ENCODE data around the gene PADI3. TPM values are rescaled to one million over a fixed set of nuclear protein-coding genes. Genes with fewer than 3 reads are reported as not detected.

The PADI3 gene
- total and polyA plus RNA-seq, 2 of the 13 experiments (the other 11 are each of a cell fraction or from before 2014, with no cell fraction given) = not detected

DNA sequence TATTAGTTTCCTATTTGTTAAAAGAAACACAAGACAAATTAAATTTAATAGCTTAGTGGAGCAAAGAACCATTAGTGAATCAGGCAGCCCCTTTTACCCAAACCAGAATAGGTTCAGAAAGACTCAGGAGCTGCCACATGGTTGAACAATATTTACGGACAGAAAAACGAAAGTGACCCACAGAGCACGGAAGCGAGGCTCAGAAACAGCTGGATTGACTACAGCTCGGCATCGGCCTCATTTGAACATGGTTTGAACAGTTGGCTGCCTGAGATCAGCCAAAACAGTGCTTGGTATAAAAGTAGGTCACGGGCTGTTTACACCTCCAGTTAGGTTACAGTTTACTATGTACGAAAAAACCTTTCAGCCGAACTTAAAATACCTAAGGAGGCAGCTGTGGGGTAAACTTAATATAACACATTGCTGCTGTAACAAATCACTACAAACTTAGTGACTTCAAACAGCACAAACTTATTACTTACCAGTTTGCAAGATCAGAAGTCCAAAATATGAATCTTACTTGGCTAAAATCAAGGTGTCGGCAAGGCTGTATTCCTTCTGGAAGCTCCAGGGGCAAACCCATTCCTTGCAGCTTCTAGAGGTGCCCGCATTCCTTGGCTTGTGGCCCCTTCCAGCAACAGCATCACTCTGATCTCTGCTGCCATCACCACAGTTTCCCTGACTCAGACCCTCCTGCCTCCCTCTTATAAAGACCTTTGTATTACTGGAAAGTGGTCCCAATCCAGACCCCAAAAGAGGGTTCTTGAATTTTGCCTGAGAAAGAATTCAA, 70.9 kb downstream of the PADI3 start:
- no peak overlapping the region for H3K9ac ChIP-seq (ENCODE audit: insufficient read depth, low read depth, low read length)
- peaks cover 1 to 14% of the 10 kb centered on the region in 2 experiments; a peak in 3 of 5 replicates for H3K27me3 ChIP-seq (ENCODE audit: control insufficient read depth in 1 of 2, insufficient read depth in 2 of 2, low read length in 2 of 2)
- H3K4me1 ChIP-seq (ENCODE audit: insufficient read depth, low read length) = no peaks in the 10 kb centered on the region
- H3K9me3 ChIP-seq (ENCODE audit: low read length) = peaks cover 7% of the 10 kb centered on the region; the same call in 1 of the 2 replicates
- H4K20me1 ChIP-seq (ENCODE audit: insufficient read depth, low read length) = no peaks in the 10 kb centered on the region
- peak overlapping the region; percentile 56 for H3K4me2 ChIP-seq (ENCODE audit: low read depth, low read length)
- BruUV-seq (replicated peaks) = no TSS peak
- TF ChIP-seq ZNF234 (CRISPR knock-in tag; conservative IDR thresholded peaks at IDR 0.05) = no peak
- no peak for TF ChIP-seq ZBTB4 (CRISPR knock-in tag; IDR thresholded peaks at IDR 0.05; ENCODE audit: borderline replicate concordance)
- TF ChIP-seq HIVEP1 (CRISPR knock-in tag; IDR thresholded peaks at IDR 0.05) = no peak
- TF ChIP-seq, protein P1, sequence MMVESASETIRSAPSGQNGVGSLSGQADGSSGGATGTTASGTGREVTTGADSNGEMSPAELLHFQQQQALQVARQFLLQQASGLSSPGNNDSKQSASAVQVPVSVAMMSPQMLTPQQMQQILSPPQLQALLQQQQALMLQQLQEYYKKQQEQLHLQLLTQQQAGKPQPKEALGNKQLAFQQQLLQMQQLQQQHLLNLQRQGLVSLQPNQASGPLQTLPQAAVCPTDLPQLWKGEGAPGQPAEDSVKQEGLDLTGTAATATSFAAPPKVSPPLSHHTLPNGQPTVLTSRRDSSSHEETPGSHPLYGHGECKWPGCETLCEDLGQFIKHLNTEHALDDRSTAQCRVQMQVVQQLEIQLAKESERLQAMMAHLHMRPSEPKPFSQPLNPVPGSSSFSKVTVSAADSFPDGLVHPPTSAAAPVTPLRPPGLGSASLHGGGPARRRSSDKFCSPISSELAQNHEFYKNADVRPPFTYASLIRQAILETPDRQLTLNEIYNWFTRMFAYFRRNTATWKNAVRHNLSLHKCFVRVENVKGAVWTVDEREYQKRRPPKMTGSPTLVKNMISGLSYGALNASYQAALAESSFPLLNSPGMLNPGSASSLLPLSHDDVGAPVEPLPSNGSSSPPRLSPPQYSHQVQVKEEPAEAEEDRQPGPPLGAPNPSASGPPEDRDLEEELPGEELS (CRISPR knock-in tag; IDR thresholded peaks at IDR 0.05) = no peak
- TF ChIP-seq ZFX (CRISPR knock-in tag; IDR thresholded peaks at IDR 0.05; ENCODE audit: low read depth) = no peak
- no peak for TF ChIP-seq CTCF (CRISPR knock-in tag; IDR thresholded peaks at IDR 0.05)
- TF ChIP-seq REXO4 (CRISPR knock-in tag; IDR thresholded peaks at IDR 0.05; ENCODE audit: borderline replicate concordance) = no peak
- no peak for TF ChIP-seq HNF4A (CRISPR knock-in tag; IDR thresholded peaks at IDR 0.05)
- TF ChIP-seq CHD2 (IDR thresholded peaks at IDR 0.05; ENCODE audit: low read depth, low read length) = no peak
- no peak for TF ChIP-seq ZNF337 (CRISPR knock-in tag; IDR thresholded peaks at IDR 0.05; ENCODE audit: borderline replicate concordance, low read depth)
- TF ChIP-seq FOXM1 (CRISPR knock-in tag; IDR thresholded peaks at IDR 0.05) = no peak
- no peak for TF ChIP-seq ZNF605 (CRISPR knock-in tag; IDR thresholded peaks at IDR 0.05)
- TF ChIP-seq CBX5 (CRISPR knock-in tag; IDR thresholded peaks at IDR 0.05; ENCODE audit: borderline replicate concordance) = no peak
- no peak for TF ChIP-seq GPN1 (CRISPR knock-in tag; IDR thresholded peaks at IDR 0.05; ENCODE audit: borderline replicate concordance)
- TF ChIP-seq ZNF44 (CRISPR knock-in tag; IDR thresholded peaks at IDR 0.05) = no peak
- DNase-seq (ENCODE audit: low spot score) (no peak), ATAC-seq (no peak), FAIRE-seq (no peak)
- H3K27ac ChIP-seq (ENCODE audit: extremely low read length, insufficient read depth, low read length) = no peak overlapping the region
- ChIA-PET CTCF (ENCODE audit: low intra/inter-chr PET ratio, low total read pairs) (no interaction called here), POLR2A (no interaction called here)
- peak overlapping the region; percentile 19 for H2AFZ ChIP-seq (ENCODE audit: low read length)
- 23% methylated on average over 11 of the region's 11 CpGs for WGBS (ENCODE audit: low lambda C conversion rate)
- in situ Hi-C loops (cut with HindIII; ENCODE audit: extremely low pct_ligation_motif_present, low pct_unique_long_range_greater_than_20kb) = no loop called here
- no peaks in the 10 kb centered on the region for H3K79me2 ChIP-seq (ENCODE audit: insufficient read depth, low read length)
- peak overlapping the region in 2 of 3 experiments; percentile 15 to 39; a peak in 3 of 6 replicates for H3K4me3 ChIP-seq (replicated peaks in 1 of 3; ENCODE audit: insufficient read depth in 1 of 3, low read depth in 2 of 3, low read length in 3 of 3)
- H3K36me3 ChIP-seq (replicated peaks in 1 of 2; ENCODE audit: control insufficient read depth in 1 of 2, insufficient read depth in 2 of 2, low read length in 2 of 2) = no peaks in the 10 kb centered on the region
- intact Hi-C loops (cut with micrococcal nuclease; ENCODE audit: unreplicated experiment) = no loop called here

Measured in HepG2 (cell line).